Measurements from ENCODE around the gene DSC3. TPM values are rescaled to one million over a fixed set of nuclear protein-coding genes. Genes with fewer than 3 reads are reported as not detected.

The DSC3 gene
- total and polyA plus RNA-seq, 2 experiments from 2014 or later = 0.52 to 2.1 TPM

DNA sequence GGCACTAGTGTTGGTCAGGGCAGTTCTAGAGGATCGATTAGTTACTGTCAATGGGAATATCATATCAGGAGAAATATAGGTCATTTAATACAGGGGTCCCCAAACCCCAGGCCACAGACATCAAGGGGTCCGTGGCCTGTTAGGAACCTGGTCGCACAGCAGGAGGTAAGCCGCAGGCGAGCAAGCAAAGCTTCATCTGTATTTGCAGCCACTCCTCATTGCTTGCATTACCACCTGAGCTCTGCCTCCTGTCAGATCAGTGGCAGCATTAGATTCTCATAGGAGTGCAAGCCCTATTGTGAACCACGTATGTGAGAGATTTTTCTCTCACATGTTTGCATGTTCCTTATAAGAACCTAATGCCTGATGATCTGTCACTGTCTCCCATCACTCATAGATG, 81.9 kb downstream of the DSC3 start:
- Histone ChIP-seq H3F3A (replicated peaks; ENCODE audit: low read depth) (no peaks in the 10 kb centered on the region), H3K27ac (ENCODE audit: low read depth) (no peak overlapping the region), H3K4me2 (no peak overlapping the region), H3K27me3 (ENCODE audit: insufficient read depth) (no peaks in the 10 kb centered on the region), H4K20me1 (replicated peaks; ENCODE audit: insufficient read depth) (no peaks in the 10 kb centered on the region), H3K4me3 (no peak overlapping the region), H3K36me3 (ENCODE audit: insufficient read depth) (no peaks in the 10 kb centered on the region), H3K9me2 (ENCODE audit: insufficient read depth) (no peaks in the 10 kb centered on the region; the same call in 1 of the 2 replicates), H3K79me2 (replicated peaks; ENCODE audit: insufficient read depth) (no peaks in the 10 kb centered on the region), H3K4me1 (ENCODE audit: insufficient read depth) (no peaks in the 10 kb centered on the region), H2AFZ (no peak overlapping the region)
- no peaks in the 10 kb centered on the region for H3K27me3 Mint-ChIP-seq (ENCODE audit: insufficient read depth, low read depth, poor library complexity)
- no peaks in the 10 kb centered on the region for H3K36me3 Mint-ChIP-seq (ENCODE audit: low read depth)
- no peaks in the 10 kb centered on the region for H3K4me1 Mint-ChIP-seq
- no peak overlapping the region for H3K27ac Mint-ChIP-seq
- no peak for DNase-seq (ENCODE audit: low spot score)
- no peak for ATAC-seq
- TF ChIP-seq, protein P1, sequence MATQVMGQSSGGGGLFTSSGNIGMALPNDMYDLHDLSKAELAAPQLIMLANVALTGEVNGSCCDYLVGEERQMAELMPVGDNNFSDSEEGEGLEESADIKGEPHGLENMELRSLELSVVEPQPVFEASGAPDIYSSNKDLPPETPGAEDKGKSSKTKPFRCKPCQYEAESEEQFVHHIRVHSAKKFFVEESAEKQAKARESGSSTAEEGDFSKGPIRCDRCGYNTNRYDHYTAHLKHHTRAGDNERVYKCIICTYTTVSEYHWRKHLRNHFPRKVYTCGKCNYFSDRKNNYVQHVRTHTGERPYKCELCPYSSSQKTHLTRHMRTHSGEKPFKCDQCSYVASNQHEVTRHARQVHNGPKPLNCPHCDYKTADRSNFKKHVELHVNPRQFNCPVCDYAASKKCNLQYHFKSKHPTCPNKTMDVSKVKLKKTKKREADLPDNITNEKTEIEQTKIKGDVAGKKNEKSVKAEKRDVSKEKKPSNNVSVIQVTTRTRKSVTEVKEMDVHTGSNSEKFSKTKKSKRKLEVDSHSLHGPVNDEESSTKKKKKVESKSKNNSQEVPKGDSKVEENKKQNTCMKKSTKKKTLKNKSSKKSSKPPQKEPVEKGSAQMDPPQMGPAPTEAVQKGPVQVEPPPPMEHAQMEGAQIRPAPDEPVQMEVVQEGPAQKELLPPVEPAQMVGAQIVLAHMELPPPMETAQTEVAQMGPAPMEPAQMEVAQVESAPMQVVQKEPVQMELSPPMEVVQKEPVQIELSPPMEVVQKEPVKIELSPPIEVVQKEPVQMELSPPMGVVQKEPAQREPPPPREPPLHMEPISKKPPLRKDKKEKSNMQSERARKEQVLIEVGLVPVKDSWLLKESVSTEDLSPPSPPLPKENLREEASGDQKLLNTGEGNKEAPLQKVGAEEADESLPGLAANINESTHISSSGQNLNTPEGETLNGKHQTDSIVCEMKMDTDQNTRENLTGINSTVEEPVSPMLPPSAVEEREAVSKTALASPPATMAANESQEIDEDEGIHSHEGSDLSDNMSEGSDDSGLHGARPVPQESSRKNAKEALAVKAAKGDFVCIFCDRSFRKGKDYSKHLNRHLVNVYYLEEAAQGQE (IDR thresholded peaks at IDR 0.05; ENCODE audit: unreplicated experiment) = no peak
- TF ChIP-seq POLR2AphosphoS5 (IDR thresholded peaks at IDR 0.05; ENCODE audit: low read depth) = no peak
- no peak for TF ChIP-seq ZNF331 (CRISPR knock-in tag; IDR thresholded peaks at IDR 0.05; ENCODE audit: low read depth)
- TF ChIP-seq NANOG (IDR thresholded peaks at IDR 0.05; ENCODE audit: borderline replicate concordance) = no peak
- TF ChIP-seq EZH2 (IDR thresholded peaks at IDR 0.05; ENCODE audit: low read depth, unreplicated experiment) = no peak
- no peak for TF ChIP-seq JUNB (IDR thresholded peaks at IDR 0.05; ENCODE audit: unreplicated experiment)
- no peak overlapping the region for H3K4me3 Mint-ChIP-seq
- H3K9me3 Mint-ChIP-seq = no peaks in the 10 kb centered on the region

- ATAC-seq (no peak), DNase-seq (ENCODE audit: low spot score) (no peak)
- no peaks in the 10 kb centered on the region for H3K4me1 Mint-ChIP-seq
- H3K79me2 ChIP-seq (replicated peaks; ENCODE audit: insufficient read depth) = no peaks in the 10 kb centered on the region
- no peak overlapping the region for H3K4me3 ChIP-seq
- H2AFZ ChIP-seq = no peak overlapping the region
- H3K9me3 Mint-ChIP-seq = no peaks in the 10 kb centered on the region
- H3F3A ChIP-seq (replicated peaks; ENCODE audit: low read depth) = no peaks in the 10 kb centered on the region
- no peaks in the 10 kb centered on the region for H3K36me3 ChIP-seq (ENCODE audit: insufficient read depth)
- no peak overlapping the region for H3K27ac ChIP-seq (ENCODE audit: low read depth)
- no peaks in the 10 kb centered on the region for H3K9me2 ChIP-seq (ENCODE audit: insufficient read depth)
- no peaks in the 10 kb centered on the region for H4K20me1 ChIP-seq (replicated peaks; ENCODE audit: insufficient read depth)
- H3K27me3 ChIP-seq (ENCODE audit: insufficient read depth) = no peaks in the 10 kb centered on the region
- no peak overlapping the region for H3K27ac Mint-ChIP-seq
- no peak overlapping the region for H3K4me3 Mint-ChIP-seq
- H3K36me3 Mint-ChIP-seq (ENCODE audit: low read depth) = no peaks in the 10 kb centered on the region; the same call in 2 of the 3 replicates
- H3K4me2 ChIP-seq = no peak overlapping the region
- no peaks in the 10 kb centered on the region for H3K4me1 ChIP-seq (ENCODE audit: insufficient read depth)
- H3K27me3 Mint-ChIP-seq (ENCODE audit: insufficient read depth, low read depth, poor library complexity) = no peaks in the 10 kb centered on the region
- TF ChIP-seq JUNB (IDR thresholded peaks at IDR 0.05; ENCODE audit: unreplicated experiment) (no peak), CREB1 (CRISPR knock-in tag; IDR thresholded peaks at IDR 0.05; ENCODE audit: low read depth) (no peak), ZNF331 (CRISPR knock-in tag; IDR thresholded peaks at IDR 0.05; ENCODE audit: low read depth) (no peak), NANOG (IDR thresholded peaks at IDR 0.05; ENCODE audit: borderline replicate concordance) (no peak), EZH2 (IDR thresholded peaks at IDR 0.05; ENCODE audit: low read depth, unreplicated experiment) (no peak), POLR2AphosphoS5 (IDR thresholded peaks at IDR 0.05; ENCODE audit: low read depth) (no peak)
- TF ChIP-seq, protein P2, sequence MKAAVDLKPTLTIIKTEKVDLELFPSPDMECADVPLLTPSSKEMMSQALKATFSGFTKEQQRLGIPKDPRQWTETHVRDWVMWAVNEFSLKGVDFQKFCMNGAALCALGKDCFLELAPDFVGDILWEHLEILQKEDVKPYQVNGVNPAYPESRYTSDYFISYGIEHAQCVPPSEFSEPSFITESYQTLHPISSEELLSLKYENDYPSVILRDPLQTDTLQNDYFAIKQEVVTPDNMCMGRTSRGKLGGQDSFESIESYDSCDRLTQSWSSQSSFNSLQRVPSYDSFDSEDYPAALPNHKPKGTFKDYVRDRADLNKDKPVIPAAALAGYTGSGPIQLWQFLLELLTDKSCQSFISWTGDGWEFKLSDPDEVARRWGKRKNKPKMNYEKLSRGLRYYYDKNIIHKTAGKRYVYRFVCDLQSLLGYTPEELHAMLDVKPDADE (IDR thresholded peaks at IDR 0.05) = no peak
- TF ChIP-seq, protein P1 (IDR thresholded peaks at IDR 0.05; ENCODE audit: unreplicated experiment) = no peak
Measured at GRCh38 chr18:30957066-30957465, 85.5 kb downstream of the DSC3 start.

All from GM23338 (cell line).